Lower leg skin (tissue), 4 donors: ENCODE results near the gene HS2ST1. TPM values are rescaled to one million over a fixed set of nuclear protein-coding genes. Genes with fewer than 3 reads are reported as not detected.
"Not testable (repeated sequence)": the region's sequence is repeated elsewhere in the genome, so short reads cannot be mapped to it uniquely, and the experiment has no call there.

Experiments
- DNase-seq, 2 donors: peaks; one replicate each; pipeline ENCODE4 v3.0.0-alpha.2; 2019; ENCODE audit warnings: low spot score in 2 of 2
- H3K4me3 ChIP-seq: fragments of 200-600 bp; sonication (generic); 2 replicates; pipeline ENCODE4 v1.5.1; 2017; ENCODE audit warnings: mild to moderate bottlenecking, low read depth; ENCODE audit not compliant: poor library complexity, severe bottlenecking
- CTCF ChIP-seq, 3 donors: fragments of 450-650 bp; IDR thresholded peaks; one replicate each; pipeline ENCODE4 v1.5.1; 2016; ENCODE audit warnings: antibody characterized with exemption in 3 of 3, mild to moderate bottlenecking in 3 of 3, moderate library complexity in 2 of 3
- POLR2A ChIP-seq, 2 donors: fragments of 450-650 bp; IDR thresholded peaks; one replicate each; pipeline ENCODE4 v1.6.1; 2016 to 2017; ENCODE audit warnings: antibody characterized with exemption in 2 of 2, mild to moderate bottlenecking in 1 of 2, moderate library complexity in 1 of 2
- WGBS, 2 donors: methylation state at CpG; one replicate each; pipeline ENCODE4 v1.1.5; 2018; 5-methylcytosine and 5-hydroxymethylcytosine counted together
- intact Hi-C: fragments of 100-400 bp; cut with DNase I; formaldehyde crosslinking; loops from one replicate; pipeline ENCODE4 v1.15.0; 2023; ENCODE audit warnings: low total_unique reads
- total RNA-seq, 4 donors: library from RNA; depleted of rRNA; stranded (reverse); fragments of >200 nt; gene quantifications; one replicate each; pipeline ENCODE4 v1.1.0, GENCODE V29; 2016

HS2ST1 gene
- total RNA-seq, 4 donors from 2014 or later = 9.0 to 11.8 (median 10.7) TPM

- intact Hi-C loops = no loop called here
- TF ChIP-seq POLR2A (IDR thresholded peaks at IDR 0.05) = no peak
- no peak for TF ChIP-seq CTCF (IDR thresholded peaks at IDR 0.05)
- no peak for DNase-seq
- H3K4me3 ChIP-seq = no peak overlapping the region
Observed at GRCh38 chr1:87056974-87057373, 142.5 kb downstream of the HS2ST1 start.

- intact Hi-C loops = no loop called here
- 49 to 67% methylated on average over 1 of the region's 1 CpG for WGBS, 2 donors
- H3K4me3 ChIP-seq = no peak overlapping the region
- no peak for DNase-seq
- no peak for TF ChIP-seq POLR2A (IDR thresholded peaks at IDR 0.05)
- no peak for TF ChIP-seq CTCF (IDR thresholded peaks at IDR 0.05)
Observed at GRCh38 chr1:87058343-87058649, 143.9 kb downstream of the HS2ST1 start.

- TF ChIP-seq CTCF (IDR thresholded peaks at IDR 0.05) (no peak), POLR2A (IDR thresholded peaks at IDR 0.05) (no peak)
- no peak for DNase-seq
- no peak overlapping the region for H3K4me3 ChIP-seq
- intact Hi-C loops = no loop called here
Observed at GRCh38 chr1:87061742-87062156, 147.3 kb downstream of the HS2ST1 start.

GRCh38 chr1:87062687-87063086, 148.3 kb downstream of the HS2ST1 start:
- 97 to 98% methylated on average over 2 of the region's 2 CpGs for WGBS, 2 donors
- H3K4me3 ChIP-seq = no peak overlapping the region
- DNase-seq = no peak
- TF ChIP-seq POLR2A (IDR thresholded peaks at IDR 0.05) = no peak
- no peak for TF ChIP-seq CTCF (IDR thresholded peaks at IDR 0.05)
- intact Hi-C loops = no loop called here

GRCh38 chr1:87064309-87064708, 149.9 kb downstream of the HS2ST1 start:
- no peak for TF ChIP-seq POLR2A (IDR thresholded peaks at IDR 0.05)
- no peak for TF ChIP-seq CTCF (IDR thresholded peaks at IDR 0.05)
- no peak for DNase-seq
- intact Hi-C loops = no loop called here
- no peak overlapping the region for H3K4me3 ChIP-seq

GRCh38 chr1:87064986-87065385, 150.6 kb downstream of the HS2ST1 start:
- no peak for DNase-seq
- WGBS, 2 donors = 82 to 96% methylated on average over 1 of the region's 1 CpG
- intact Hi-C loops = no loop called here
- TF ChIP-seq POLR2A (IDR thresholded peaks at IDR 0.05) = no peak
- no peak for TF ChIP-seq CTCF (IDR thresholded peaks at IDR 0.05)
- no peak overlapping the region for H3K4me3 ChIP-seq

GRCh38 chr1:87066708-87067107, 152.3 kb downstream of the HS2ST1 start:
- WGBS, 2 donors = 100% methylated on average over 1 of the region's 1 CpG
- DNase-seq, intact Hi-C loops, H3K4me3 ChIP-seq: not testable (repeated sequence)
